Measurements from ENCODE around the gene TNS1. TPM values are rescaled to one million over a fixed set of nuclear protein-coding genes. Genes with fewer than 3 reads are reported as not detected.

The TNS1 gene
- total RNA-seq, 1 donor from 2014 or later: 828 TPM

DNA sequence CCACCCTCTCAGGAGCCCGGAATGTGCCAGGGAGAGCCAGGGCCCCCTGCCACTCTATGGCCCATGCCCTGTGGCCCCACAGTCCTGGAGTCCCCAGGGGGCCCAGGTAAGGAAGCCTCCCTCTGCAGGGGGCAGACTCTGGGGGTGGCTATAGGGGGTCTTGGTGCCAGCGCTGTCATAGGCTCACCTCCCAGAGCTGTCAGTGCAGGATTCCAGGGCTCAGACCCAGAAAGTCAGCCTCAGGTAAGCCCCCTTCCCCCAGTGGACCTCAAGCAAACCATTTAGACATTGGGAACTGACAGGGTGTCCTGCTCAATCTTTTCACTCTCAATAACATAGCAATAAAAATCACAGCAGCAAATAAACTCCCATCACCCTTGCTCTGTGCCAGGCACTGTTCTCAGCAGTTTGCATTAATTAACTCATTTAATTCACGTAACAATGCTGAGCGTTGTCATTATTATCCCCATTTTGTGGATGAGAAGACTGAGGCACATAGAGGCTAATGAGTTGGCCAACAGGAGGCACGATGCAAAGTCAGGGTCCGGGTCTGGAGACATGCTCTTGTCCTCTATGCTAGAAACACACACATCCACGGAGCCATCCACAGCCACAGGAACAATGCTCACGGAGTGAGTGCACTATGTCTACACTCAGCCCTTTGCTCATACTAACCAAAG, 79.6 kb downstream of the TNS1 start:
- TF ChIP-seq CTCF (IDR thresholded peaks at IDR 0.05; ENCODE audit: borderline replicate concordance): no peak
- no peaks in the 10 kb centered on the region for H3K27me3 ChIP-seq (ENCODE audit: low read depth)
- H3K9me3 ChIP-seq (replicated peaks): no peaks in the 10 kb centered on the region
- H3K27ac ChIP-seq (replicated peaks): peak overlapping the region; percentile 95
- DNase-seq: no peak
- H3K4me3 ChIP-seq: peak overlapping the region; percentile 50
- H3K36me3 ChIP-seq: peaks cover 25% of the 10 kb centered on the region
- peaks cover 100% of the 10 kb centered on the region for H3K4me1 ChIP-seq
- intact Hi-C loops (cut with micrococcal nuclease): no loop called here

GRCh38 chr2:217922101-217923006, 80.4 kb downstream of the TNS1 start:
- Histone ChIP-seq H3K9me3 (replicated peaks) (no peaks in the 10 kb centered on the region), H3K4me3 (peak overlapping the region; percentile 50), H3K27me3 (ENCODE audit: low read depth) (no peaks in the 10 kb centered on the region), H3K4me1 (peaks cover 100% of the 10 kb centered on the region), H3K27ac (replicated peaks) (peak overlapping the region; percentile 95), H3K36me3 (peaks cover 29% of the 10 kb centered on the region)
- DNase-seq: peak; percentile 67
- peak; percentile 49 for TF ChIP-seq CTCF (IDR thresholded peaks at IDR 0.05; ENCODE audit: borderline replicate concordance)
- intact Hi-C loops (cut with micrococcal nuclease): no loop called here

GRCh38 chr2:217920879-217921603, 81.8 kb downstream of the TNS1 start:
- H3K9me3 ChIP-seq (replicated peaks): no peaks in the 10 kb centered on the region
- peaks cover 30% of the 10 kb centered on the region for H3K36me3 ChIP-seq
- intact Hi-C loops (cut with micrococcal nuclease): no loop called here
- H3K4me3 ChIP-seq: peak overlapping the region; percentile 50
- H3K4me1 ChIP-seq: peaks cover 100% of the 10 kb centered on the region
- no peaks in the 10 kb centered on the region for H3K27me3 ChIP-seq (ENCODE audit: low read depth)
- no peak for TF ChIP-seq CTCF (IDR thresholded peaks at IDR 0.05; ENCODE audit: borderline replicate concordance)
- H3K27ac ChIP-seq (replicated peaks): peak overlapping the region; percentile 95
- DNase-seq: peak; percentile 68

DNA sequence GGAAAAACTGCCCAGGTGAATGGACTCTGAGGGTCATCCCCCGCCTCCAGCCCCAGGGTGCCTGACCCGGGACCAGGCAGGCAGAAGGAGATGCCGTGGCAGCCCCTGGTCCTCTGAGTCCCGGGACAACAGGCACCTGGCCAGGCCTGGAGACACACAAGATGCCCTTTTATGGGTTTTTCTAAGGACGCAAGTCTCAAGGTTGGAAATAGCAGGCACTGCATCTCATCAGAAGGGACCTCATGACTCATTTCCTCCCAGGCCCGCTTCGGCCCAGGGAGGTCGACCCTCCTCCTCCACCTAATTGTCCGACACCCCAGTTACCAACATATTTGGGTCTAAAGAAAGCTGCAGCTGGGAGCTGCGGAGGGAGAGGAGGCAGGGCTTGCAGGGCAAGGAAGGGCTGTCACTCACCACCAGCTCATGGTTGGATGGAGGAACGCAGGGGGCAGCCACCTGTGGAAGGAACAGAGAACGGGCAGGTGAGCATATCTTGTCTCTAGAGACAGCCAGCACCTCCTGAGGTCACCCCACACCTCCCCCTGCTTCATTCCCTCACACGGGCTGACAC, 82.9 kb downstream of the TNS1 start:
- Histone ChIP-seq H3K27ac (replicated peaks) (peak overlapping the region; percentile 95), H3K27me3 (ENCODE audit: low read depth) (no peaks in the 10 kb centered on the region), H3K4me1 (peaks cover 100% of the 10 kb centered on the region), H3K9me3 (replicated peaks) (no peaks in the 10 kb centered on the region), H3K36me3 (peaks cover 36% of the 10 kb centered on the region), H3K4me3 (peak overlapping the region; percentile 44)
- no peak for TF ChIP-seq CTCF (IDR thresholded peaks at IDR 0.05; ENCODE audit: borderline replicate concordance)
- DNase-seq: peak; percentile 36
- intact Hi-C loops (cut with micrococcal nuclease): no loop called here

DNA sequence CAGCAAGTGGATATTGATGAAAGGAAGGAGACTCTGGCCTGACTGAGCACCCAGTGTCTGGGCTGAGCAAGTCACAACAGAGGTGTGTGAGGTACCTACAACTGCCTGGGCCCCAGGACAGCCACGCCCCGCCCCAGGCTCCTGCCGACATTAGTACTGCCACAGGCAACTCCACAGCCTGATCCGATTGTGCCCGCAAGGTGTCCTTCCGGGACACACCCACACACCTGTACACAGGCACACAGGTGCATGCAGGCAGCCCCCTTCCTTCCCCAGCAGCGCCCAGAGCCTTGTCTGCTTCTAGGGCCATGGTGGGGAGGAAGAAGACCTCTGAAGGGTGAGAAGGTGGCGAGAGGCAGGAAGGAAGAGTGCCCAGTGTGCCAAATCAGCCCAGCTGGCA, 83.6 kb downstream of the TNS1 start:
- intact Hi-C loops (cut with micrococcal nuclease): no loop called here
- DNase-seq: no peak
- TF ChIP-seq CTCF (IDR thresholded peaks at IDR 0.05; ENCODE audit: borderline replicate concordance): no peak
- Histone ChIP-seq H3K4me1 (peaks cover 100% of the 10 kb centered on the region), H3K27ac (replicated peaks) (peak overlapping the region; percentile 95), H3K27me3 (ENCODE audit: low read depth) (no peaks in the 10 kb centered on the region), H3K9me3 (replicated peaks) (no peaks in the 10 kb centered on the region), H3K4me3 (peak overlapping the region; percentile 44), H3K36me3 (peaks cover 40% of the 10 kb centered on the region)
